GM12875 (cell line): ENCODE results near the gene RBM17.

Experiments used
- H3K4me3 ChIP-seq: one replicate; pipeline ENCODE4 v1.5.1; 2011; ENCODE audit warnings: low read depth, low read length, control low read depth
- TF ChIP-seq, protein P1 (sequence below): IDR thresholded peaks from 2 replicates; pipeline ENCODE4 v1.5.1; 2011; ENCODE audit warnings: low read depth, mild to moderate bottlenecking, control low read depth, inconsistent platforms, low read length, moderate library complexity, borderline replicate concordance; ENCODE audit not compliant: insufficient read depth

The RBM17 gene

DNA sequence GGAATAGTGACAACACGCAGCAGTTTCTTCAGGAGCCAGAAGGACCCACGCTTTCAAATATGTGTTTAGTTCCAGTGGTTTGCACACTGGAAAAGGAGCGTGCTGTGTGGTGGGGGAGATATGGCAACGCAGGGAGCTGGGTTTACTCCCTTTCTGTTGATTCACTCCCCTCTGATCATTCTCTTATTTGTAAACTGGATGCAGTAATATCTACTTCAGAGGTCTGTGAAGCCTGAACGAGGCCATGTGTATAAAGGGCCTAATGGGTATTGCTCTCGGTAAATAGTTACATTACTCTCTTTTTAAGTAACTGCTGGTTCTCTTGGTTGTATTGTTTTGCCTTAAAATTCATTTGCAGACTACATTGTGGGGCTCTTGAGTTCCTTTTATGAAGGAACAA, 19.2 kb downstream of the RBM17 start:
- no peak overlapping the region for H3K4me3 ChIP-seq
- TF ChIP-seq, protein P1, sequence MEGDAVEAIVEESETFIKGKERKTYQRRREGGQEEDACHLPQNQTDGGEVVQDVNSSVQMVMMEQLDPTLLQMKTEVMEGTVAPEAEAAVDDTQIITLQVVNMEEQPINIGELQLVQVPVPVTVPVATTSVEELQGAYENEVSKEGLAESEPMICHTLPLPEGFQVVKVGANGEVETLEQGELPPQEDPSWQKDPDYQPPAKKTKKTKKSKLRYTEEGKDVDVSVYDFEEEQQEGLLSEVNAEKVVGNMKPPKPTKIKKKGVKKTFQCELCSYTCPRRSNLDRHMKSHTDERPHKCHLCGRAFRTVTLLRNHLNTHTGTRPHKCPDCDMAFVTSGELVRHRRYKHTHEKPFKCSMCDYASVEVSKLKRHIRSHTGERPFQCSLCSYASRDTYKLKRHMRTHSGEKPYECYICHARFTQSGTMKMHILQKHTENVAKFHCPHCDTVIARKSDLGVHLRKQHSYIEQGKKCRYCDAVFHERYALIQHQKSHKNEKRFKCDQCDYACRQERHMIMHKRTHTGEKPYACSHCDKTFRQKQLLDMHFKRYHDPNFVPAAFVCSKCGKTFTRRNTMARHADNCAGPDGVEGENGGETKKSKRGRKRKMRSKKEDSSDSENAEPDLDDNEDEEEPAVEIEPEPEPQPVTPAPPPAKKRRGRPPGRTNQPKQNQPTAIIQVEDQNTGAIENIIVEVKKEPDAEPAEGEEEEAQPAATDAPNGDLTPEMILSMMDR: no peak

DNA sequence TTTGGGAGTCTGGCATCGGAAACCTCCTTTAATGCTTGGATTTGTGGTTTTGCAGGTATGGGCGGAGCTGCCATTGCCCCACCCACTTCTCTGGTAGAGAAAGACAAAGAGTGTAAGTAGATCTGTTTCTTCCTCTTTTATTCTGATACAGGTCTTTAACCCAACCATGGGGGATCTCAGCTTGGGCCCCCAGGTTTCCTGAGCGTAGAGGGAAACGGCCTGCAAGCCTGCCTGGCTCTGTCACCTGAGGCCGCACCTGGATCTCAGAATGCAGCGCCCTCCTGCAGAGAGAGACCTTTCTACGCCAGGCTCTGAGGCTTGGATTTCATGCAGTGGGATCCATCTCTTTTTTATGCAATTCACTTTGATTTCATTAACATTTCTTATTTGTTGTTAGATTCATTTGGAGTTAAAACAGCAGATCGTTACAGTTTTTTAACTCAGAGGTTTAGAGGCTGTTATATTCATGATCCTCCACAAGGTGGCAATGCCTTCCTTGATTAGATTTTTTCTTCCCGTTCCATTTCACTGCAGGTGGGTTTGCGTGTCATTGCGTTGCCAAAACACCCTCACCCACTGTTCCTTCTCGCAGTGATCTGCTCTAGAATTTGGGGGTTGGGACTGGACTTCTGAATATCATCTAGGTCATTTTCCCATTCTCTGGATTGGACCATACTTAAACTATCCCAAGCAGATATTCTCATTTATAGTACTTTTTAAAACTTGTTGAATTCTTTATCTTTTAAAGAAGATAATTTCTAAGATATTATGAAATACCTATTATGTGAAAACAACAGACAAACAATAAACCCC, 20.0 kb downstream of the RBM17 start:
- H3K4me3 ChIP-seq: no peak overlapping the region
- TF ChIP-seq, protein P1: peak; percentile 47; the same call in 1 of the 2 replicates

DNA sequence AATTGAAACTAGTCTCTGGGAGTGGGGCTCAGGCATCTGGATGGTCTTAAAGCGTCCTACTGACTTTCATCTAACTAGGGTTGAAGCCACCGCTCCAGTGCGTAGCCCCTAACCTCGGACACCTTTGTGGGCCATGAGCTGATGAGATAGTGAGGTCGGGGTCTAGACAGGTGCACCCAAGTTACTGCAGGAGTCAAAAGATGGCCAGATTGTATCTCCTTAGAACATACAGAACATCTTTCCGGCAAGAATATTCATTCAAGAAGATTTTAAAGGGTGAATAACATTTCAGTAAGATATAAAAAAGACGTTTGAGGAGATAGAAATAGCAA, 20.6 kb downstream of the RBM17 start:
- TF ChIP-seq, protein P1: no peak
- H3K4me3 ChIP-seq: no peak overlapping the region

DNA sequence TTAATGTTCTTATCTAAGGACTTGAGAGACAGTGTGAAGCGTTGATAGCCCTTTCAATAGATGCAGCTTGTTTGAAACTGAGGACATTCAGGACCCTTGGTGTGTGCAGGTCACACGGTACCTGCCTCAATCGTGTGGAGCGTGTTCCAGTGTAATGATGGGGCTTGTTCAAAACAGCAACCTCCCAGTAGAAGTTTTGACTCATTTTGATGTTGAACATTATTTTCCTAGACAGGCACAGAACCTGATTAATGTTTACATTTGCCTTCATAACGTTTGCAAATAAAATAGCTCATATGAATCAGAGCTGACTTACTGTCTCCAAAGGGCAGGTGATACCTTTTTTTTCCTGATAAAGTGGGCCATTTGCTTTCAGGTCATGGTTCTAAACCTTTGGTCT, 21.3 kb downstream of the RBM17 start:
- TF ChIP-seq, protein P1: no peak
- H3K4me3 ChIP-seq: no peak overlapping the region

DNA sequence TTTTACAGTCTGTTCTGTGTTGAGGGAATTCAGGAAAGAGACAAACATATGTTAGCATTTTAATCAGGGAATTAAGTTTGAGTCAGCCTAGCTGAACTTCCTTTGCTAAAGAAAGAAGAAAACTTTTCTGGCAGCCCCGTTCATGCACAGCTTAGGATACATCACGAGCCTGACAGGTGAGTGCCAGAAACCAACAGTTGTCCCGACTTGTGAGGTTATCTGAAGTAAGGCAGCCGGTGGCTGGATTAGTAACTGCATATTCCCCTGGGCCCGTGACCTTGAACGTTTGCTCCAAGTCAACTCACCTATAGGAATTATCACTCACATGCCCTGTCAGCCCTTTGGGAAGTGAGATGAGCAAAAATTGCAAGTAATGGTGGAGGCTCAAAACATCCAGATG, 24.1 kb downstream of the RBM17 start:
- no peak overlapping the region for H3K4me3 ChIP-seq
- TF ChIP-seq, protein P1: no peak

DNA sequence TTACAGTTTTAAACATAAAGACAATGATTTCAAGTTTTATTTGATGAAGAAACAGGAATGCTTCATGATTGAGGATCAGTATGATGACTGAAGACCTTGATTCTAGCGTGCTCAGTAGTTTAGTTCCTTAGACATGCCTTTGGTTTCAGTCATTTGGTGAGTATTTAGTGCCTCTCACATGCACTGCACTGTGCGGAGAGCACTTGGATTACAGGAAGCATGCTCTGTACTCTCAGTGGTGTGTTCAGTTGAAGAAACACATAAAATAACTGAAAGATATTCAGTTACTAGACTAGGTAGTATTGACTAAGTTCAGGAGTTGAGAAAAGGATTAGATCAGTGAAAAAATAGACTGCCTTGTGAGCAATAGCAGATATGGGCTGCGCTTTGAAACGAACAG, 25.5 kb downstream of the RBM17 start:
- TF ChIP-seq, protein P1: no peak
- H3K4me3 ChIP-seq: no peak overlapping the region

DNA sequence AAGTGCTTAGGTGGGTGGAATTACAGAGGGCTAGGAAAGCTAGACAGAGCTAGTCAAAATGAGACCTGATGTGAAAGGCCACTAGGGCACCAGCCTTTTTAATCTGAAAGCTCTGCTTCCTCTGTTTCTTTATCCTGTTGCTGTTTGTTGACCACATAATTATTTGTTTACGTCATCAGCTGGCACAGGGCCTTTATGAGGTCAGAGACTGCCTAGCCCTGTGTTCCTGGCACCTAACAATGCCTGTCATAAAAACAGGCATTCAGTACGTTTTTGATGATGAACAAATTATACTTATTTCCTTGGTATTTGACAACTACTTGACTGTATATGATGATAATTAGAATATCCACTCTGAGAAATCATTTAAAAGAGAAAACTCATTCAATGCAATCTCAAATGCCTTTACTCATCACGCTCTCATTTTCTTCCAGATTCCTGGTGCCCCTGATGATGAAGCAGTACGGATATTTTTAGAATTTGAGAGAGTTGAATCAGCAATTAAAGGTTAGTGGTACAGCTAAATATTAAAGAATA, 26.0 kb downstream of the RBM17 start:
- TF ChIP-seq, protein P1: 0 out of 2 replicates have a peak, but pooled peaks have one; percentile 8
- H3K4me3 ChIP-seq: no peak overlapping the region
